GM23248 (cell line): ENCODE data around the gene ARHGEF11.

Experiments
- EZH2 ChIP-seq: fragments of 200-600 bp; sonication (generic); IDR thresholded peaks from 2 replicates; pipeline ENCODE4 v1.6.1; 2018; ENCODE audit warnings: antibody characterized with exemption, mild to moderate bottlenecking; ENCODE audit not compliant: insufficient read depth, poor library complexity, severe bottlenecking
- EZH2phosphoT487 ChIP-seq: fragments of 200-600 bp; sonication (generic); IDR thresholded peaks from 2 replicates; pipeline ENCODE4 v1.6.1; 2018; ENCODE audit warnings: antibody characterized with exemption, moderate library complexity, mild to moderate bottlenecking, low read depth; ENCODE audit not compliant: insufficient read depth

DNA sequence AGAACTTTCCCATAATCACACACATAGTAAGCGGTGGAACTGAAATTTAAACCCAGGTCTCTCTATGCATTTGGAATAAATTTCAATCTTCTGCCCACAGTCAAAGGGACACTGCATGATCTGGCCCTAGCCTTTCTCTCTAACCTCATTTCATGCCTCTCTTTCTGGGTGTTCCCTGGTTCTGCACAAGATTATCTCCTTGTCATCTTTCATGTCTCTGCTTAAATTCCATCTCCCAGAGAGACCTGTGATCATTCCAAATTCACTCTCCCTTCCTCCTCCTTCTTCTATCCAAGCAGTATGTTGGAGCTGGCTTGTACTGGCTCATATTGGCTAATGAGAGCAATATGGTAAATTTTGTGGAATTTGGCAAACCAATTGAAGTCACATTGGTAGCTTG lies 31.9 kb upstream of the ARHGEF11 start:
- TF ChIP-seq EZH2 (no peak), EZH2phosphoT487 (no peak)
